K562 (cell line): ENCODE data around the gene LRRC4B.

ENCODE experiments used
- ESRRA ChIP-seq: fragments of 450-650 bp; IDR thresholded peaks from 2 replicates; pipeline ENCODE4 v1.6.1; 2014; ENCODE audit warnings: low read depth, mild to moderate bottlenecking, moderate library complexity, borderline replicate concordance
- HMGXB4 ChIP-seq: sonication (generic); formaldehyde crosslinking; IDR thresholded peaks from 2 replicates; pipeline ENCODE4 v1.8.1; 2023; ENCODE audit warnings: mild to moderate bottlenecking, missing genetic modification reagents
- MAFF ChIP-seq: IDR thresholded peaks from 2 replicates; pipeline ENCODE4 v1.6.1; 2012; ENCODE audit warnings: low read length, improper control_type of control experiment
- NCOA6 ChIP-seq: fragments of 450-650 bp; IDR thresholded peaks from 2 replicates; pipeline ENCODE4 v1.6.1; 2017; ENCODE audit warnings: mild to moderate bottlenecking
- RNF219 ChIP-seq: fragments of 250-450 bp; sonication (Bioruptor Pico); IDR thresholded peaks from 2 replicates; pipeline ENCODE4 v1.5.0; 2022; ENCODE audit warnings: mild to moderate bottlenecking
- TCF3 ChIP-seq: sonication (generic); formaldehyde crosslinking; IDR thresholded peaks from 2 replicates; pipeline ENCODE4 v1.4.0; 2020; ENCODE audit warnings: mild to moderate bottlenecking, missing genetic modification reagents
- TF ChIP-seq, protein P1 (sequence below): sonication (generic); formaldehyde crosslinking; IDR thresholded peaks from 2 replicates; pipeline ENCODE4 v1.8.0; 2022; ENCODE audit warnings: missing genetic modification reagents, mild to moderate bottlenecking, borderline replicate concordance
- TF ChIP-seq, protein P2 (sequence below), 3 experiments: IDR thresholded peaks in 2 of 3; conservative IDR thresholded peaks in 1 of 3; 2 replicates each; pipeline ENCODE4 v1.5.1; 2011 to 2012; ENCODE audit warnings: low read length in 3 of 3, mild to moderate bottlenecking in 3 of 3, control low read depth in 2 of 3, improper control_type of control experiment in 1 of 3, inconsistent platforms in 1 of 3, low read depth in 1 of 3, mixed read lengths in 1 of 3, moderate library complexity in 1 of 3; ENCODE audit not compliant: insufficient read depth in 2 of 3
- TF ChIP-seq, protein P3 (sequence below): IDR thresholded peaks from 2 replicates; pipeline ENCODE4 v1.6.1; 2016; ENCODE audit warnings: missing genetic modification characterization, missing compliant biosample characterization

GRCh38 chr19:50551715-50552187 is 16.5 kb downstream of the LRRC4B start:
- TF ChIP-seq ESRRA (no peak), HMGXB4 (CRISPR knock-in tag) (no peak), MAFF (no peak), NCOA6 (no peak), RNF219 (no peak), TCF3 (no peak)
- TF ChIP-seq, protein P1, sequence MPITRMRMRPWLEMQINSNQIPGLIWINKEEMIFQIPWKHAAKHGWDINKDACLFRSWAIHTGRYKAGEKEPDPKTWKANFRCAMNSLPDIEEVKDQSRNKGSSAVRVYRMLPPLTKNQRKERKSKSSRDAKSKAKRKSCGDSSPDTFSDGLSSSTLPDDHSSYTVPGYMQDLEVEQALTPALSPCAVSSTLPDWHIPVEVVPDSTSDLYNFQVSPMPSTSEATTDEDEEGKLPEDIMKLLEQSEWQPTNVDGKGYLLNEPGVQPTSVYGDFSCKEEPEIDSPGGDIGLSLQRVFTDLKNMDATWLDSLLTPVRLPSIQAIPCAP (CRISPR knock-in tag), result no peak
- TF ChIP-seq, protein P2, sequence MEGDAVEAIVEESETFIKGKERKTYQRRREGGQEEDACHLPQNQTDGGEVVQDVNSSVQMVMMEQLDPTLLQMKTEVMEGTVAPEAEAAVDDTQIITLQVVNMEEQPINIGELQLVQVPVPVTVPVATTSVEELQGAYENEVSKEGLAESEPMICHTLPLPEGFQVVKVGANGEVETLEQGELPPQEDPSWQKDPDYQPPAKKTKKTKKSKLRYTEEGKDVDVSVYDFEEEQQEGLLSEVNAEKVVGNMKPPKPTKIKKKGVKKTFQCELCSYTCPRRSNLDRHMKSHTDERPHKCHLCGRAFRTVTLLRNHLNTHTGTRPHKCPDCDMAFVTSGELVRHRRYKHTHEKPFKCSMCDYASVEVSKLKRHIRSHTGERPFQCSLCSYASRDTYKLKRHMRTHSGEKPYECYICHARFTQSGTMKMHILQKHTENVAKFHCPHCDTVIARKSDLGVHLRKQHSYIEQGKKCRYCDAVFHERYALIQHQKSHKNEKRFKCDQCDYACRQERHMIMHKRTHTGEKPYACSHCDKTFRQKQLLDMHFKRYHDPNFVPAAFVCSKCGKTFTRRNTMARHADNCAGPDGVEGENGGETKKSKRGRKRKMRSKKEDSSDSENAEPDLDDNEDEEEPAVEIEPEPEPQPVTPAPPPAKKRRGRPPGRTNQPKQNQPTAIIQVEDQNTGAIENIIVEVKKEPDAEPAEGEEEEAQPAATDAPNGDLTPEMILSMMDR (IDR thresholded peaks at IDR 0.05 in 2 of 3, conservative IDR thresholded peaks at IDR 0.05 in 1 of 3; ENCODE audit: insufficient read depth in 2 of 3, low read depth in 1 of 3, low read length in 3 of 3), result no peak
- TF ChIP-seq, protein P3, sequence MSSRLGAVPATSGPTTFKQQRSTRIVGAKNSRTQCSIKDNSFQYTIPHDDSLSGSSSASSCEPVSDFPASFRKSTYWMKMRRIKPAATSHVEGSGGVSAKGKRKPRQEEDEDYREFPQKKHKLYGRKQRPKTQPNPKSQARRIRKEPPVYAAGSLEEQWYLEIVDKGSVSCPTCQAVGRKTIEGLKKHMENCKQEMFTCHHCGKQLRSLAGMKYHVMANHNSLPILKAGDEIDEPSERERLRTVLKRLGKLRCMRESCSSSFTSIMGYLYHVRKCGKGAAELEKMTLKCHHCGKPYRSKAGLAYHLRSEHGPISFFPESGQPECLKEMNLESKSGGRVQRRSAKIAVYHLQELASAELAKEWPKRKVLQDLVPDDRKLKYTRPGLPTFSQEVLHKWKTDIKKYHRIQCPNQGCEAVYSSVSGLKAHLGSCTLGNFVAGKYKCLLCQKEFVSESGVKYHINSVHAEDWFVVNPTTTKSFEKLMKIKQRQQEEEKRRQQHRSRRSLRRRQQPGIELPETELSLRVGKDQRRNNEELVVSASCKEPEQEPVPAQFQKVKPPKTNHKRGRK (tag), result no peak
